GM18867 (cell line): ENCODE measurements around the gene SNX18.

Experiments used
- ATAC-seq: cut with Tn5 transposase; IDR thresholded peaks from one replicate; pipeline ENCODE4 v1.9.1; 2021; ENCODE audit warnings: mild to moderate bottlenecking, moderate library complexity; ENCODE audit not compliant: unreplicated experiment

Gene SNX18

DNA sequence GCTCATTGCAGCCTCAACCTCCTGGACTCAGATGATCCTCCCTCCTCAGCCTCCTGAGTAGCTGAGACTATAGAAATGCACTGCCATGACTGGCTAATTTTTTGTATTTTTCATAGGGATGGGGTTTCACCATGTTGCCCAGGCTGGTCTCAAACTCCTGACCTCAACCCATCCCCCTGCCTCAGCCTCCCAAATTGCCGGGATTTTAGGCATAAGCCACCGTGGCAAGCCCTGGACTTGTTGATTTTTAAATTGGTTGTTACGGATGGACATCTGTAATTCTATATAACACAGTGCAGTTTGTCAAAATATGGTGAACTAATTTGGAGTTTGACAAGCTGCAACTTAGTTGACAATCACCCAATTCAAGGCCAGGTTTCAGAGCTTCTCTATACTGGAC lies 22.7 kb downstream of the SNX18 start:
- no peak for ATAC-seq

- no peak for ATAC-seq
Observed at GRCh38 chr5:54541823-54542783, 24.5 kb downstream of the SNX18 start.

- no peak for ATAC-seq
Observed at GRCh38 chr5:54544044-54544443, 26.5 kb downstream of the SNX18 start.

GRCh38 chr5:54545796-54546195 lies 28.2 kb downstream of the SNX18 start:
- no peak for ATAC-seq

GRCh38 chr5:54547711-54548250 lies 30.2 kb downstream of the SNX18 start:
- no peak for ATAC-seq

GRCh38 chr5:54548565-54548964 lies 31.0 kb downstream of the SNX18 start:
- ATAC-seq = no peak

DNA sequence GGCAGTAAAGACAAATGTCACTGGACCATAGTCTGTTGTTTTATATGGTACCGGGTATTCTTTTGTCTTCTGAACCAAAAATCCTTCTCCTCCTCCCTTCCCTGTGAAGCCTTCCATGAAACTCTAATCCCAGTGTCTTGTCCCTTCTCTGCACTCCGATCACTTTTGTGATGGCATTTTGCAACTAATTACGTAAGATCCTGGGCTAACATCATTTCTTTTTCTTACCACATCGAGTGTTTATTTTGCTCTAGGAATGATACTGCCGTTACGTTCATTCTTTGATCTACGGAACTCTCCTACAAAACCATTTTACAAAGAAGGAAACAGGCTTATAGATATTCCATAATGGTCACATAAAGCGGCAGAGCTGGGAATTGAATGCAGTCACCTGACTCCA lies 33.7 kb downstream of the SNX18 start:
- ATAC-seq = no peak

- ATAC-seq = no peak
Observed at GRCh38 chr5:54551926-54552325, 34.4 kb downstream of the SNX18 start.

DNA sequence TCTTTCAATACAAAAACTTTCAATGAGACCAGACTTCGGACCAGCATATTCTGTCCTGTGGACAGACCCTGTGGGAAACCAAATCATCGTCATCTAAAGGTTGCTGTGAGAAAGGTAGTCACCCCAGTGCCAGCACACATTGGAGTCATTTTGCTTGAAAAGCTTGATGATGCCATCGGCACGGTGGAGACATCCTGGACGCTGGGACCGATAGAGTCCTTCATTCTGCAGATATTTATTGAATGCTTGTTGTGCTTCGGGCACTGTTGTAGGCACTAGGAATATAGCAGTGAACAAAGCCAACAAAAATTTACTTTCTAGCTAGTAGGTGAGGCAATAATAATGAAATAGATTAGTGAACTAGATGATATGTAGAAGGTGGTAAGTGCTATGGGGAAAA lies 34.9 kb downstream of the SNX18 start:
- no peak for ATAC-seq

GRCh38 chr5:54553659-54554207 lies 36.2 kb downstream of the SNX18 start:
- ATAC-seq = no peak

DNA sequence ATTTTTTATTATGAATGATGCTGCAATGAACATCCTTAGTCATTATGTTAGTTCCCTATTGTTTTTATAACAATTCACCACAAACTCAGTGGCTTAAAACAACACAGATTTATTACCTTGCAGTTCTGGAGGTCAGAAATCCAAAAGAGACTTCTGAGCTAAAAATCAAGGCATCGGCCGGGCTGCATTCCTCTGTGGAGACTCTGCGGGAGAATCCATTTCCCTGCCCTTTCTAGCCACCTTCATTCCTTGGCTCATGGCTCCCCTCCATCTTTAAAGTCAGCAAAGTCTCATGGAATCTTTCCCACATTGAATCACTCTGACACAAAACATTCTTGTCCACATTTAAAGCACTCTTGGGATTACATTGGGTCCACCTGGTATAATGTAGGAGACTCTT lies 38.6 kb downstream of the SNX18 start:
- ATAC-seq = no peak

DNA sequence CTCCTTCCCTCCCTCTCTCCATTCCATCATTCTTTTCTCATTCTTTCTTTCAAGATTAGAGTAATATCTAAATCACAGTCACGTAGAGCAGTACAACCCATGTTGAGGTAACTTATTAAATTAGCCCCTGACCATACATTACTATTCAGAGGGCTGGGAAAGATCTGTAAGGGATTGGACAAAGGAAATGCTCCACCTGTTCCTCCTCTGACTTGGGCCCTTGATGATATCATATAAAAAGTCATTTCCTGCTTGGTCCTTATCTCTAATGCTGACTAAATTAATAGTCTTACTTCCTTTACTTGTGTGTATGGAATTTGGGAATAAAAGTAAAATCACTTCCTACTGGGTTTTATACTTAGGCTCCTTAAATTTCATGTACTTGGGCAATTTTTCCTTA lies 40.8 kb downstream of the SNX18 start:
- no peak for ATAC-seq

GRCh38 chr5:54561651-54562050 lies 44.1 kb downstream of the SNX18 start:
- ATAC-seq = no peak

DNA sequence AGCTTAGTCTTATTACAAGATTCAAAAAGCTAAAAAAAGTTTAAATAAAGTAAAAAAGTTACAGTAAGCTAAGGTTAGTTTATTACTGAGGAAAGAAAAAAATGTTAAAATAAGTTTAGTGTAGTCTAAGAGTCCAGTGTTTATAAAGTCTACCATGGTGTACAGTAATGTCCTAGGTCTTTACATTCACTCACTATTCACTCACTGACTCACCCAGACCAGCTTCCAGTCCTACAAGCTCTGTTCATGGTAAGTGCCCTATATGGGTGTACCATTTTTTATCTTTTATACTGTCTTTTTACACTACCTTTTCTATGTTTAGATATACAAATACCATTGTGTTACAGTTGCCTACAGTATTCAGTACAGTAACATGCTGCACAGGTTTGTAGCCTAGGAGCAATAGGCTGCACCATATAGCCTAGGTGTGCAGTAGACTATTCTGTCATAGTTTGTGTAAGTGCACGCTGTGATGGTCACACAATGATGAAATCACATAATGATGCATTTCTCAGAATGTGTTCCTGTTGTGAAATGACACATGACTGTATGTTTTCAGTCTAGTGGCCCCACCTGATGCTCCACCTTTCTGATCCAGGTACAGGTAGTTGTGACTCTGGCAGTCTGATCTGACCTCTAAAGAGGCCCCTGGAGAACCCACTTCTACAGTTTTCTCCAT lies 45.7 kb downstream of the SNX18 start:
- no peak for ATAC-seq

DNA sequence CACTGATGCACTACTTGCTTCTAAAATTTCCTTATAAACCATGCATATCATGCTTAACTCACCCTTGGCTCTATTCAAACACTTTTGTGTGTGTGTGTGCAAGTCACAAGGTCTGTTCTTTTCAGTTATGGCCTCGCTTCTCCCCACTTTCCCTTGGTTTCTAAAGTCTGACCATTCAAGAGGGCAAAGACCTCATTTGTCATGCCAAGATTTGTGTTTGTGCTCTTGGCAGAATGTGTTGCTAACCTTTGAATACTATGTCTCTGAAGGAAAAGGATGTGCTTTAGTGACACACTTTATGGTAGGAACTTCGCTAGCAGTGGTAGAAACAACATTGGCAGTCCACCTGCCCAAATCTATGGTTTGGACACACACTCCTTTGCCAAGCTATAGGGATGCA lies 50.4 kb downstream of the SNX18 start:
- no peak for ATAC-seq

GRCh38 chr5:54570916-54571315 lies 53.4 kb downstream of the SNX18 start:
- ATAC-seq = no peak

DNA sequence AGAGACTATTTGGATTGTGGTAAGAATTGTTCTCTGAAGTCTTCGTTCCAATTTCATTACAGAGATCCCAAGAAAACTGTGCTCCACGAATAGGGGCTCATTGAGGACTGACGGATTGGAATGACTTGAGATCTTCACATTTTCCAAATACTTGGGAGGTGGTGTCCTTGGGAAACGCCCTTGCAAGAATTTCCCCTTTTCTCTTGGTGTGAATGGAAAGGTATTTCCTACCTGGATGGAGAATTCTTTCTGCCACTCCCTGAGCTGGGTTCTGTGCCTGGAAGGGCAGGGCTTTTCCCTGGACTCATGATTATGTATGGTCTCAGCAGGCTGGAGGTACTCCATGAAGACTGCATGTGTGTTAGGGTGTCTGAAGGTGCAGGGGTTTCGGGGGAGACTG lies 53.9 kb downstream of the SNX18 start:
- ATAC-seq = no peak

DNA sequence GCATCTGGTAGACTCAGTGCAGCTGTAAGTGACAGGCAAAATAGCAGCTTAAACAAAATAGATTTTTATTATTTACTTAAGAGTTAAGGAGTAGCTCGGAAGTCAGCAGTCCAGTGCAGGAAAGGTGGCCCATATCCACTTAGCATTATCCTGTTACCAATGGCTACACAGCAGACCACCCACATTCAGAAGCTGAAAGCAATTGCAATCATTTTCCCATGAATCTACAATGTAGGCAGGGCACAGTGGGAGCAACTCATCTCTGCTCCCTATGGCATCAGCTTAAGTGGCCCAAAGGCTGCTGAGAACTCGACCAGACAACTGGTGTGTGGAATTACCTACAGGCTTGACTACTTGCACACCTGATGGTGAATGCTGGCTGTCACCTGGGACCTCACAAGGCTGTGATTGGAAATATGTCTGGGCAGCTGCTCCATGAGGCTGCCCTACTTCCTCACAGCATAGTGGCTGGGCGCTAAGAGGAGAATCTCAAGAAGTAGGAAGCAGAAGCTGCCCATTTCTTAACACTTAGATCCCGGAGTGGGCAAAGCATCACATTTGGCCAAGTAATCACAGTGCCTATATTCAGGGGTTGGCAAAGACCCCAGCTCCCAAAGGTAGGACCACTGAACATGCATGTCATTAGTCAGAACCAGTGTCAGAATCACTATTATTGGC lies 56.4 kb downstream of the SNX18 start:
- ATAC-seq = no peak

DNA sequence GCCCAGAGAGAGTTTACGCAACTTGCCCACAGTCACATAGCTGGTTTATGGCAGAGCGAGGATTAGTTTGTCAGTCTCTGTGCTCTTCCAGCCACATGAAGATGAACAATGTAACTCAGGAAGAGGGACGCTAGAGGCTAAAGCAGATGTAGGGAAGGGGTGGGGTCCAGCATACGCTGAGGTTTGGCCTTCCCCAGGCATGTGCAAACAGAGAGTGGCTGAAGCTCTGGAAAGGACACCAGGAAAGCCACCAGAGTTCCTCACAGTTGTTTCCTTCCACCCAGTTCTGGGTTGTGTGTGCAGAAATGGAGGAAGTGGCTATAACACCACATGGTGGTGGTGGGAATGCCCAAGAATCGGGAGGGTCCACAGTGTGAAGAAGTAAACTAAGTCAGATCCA lies 60.0 kb downstream of the SNX18 start:
- no peak for ATAC-seq

GRCh38 chr5:54577937-54578653 lies 60.5 kb downstream of the SNX18 start:
- no peak for ATAC-seq
